HG03175 (cell line): Measurements from ENCODE around the gene RAP1A.
"Not testable (repeated sequence)": the region's sequence is repeated elsewhere in the genome, so short reads cannot be mapped to it uniquely, and the experiment has no call there.

Source experiments
- ATAC-seq: cut with Tn5 transposase; IDR thresholded peaks from one replicate; pipeline ENCODE4 v1.9.1; 2021; ENCODE audit warnings: mild to moderate bottlenecking, moderate library complexity; ENCODE audit not compliant: unreplicated experiment

RAP1A gene

DNA sequence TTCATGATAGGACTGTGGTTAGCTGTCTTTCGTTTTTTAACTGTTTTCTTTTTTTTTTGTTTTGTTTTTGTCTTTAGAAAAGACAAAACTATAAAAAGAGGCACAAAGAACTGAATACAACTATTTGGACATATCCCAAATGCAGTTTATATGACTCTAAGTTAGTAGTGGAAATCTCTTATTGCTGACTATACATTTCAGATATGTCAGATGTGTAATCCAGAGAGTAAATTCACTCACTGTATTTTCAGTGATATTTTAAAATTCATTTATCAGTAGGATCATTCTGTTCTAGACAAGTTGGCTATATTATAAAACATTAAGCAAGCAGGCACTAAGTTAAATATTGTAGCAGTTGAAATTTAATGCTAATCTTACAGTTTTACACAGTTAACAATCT, 5.7 kb downstream of the RAP1A start:
- no peak for ATAC-seq

DNA sequence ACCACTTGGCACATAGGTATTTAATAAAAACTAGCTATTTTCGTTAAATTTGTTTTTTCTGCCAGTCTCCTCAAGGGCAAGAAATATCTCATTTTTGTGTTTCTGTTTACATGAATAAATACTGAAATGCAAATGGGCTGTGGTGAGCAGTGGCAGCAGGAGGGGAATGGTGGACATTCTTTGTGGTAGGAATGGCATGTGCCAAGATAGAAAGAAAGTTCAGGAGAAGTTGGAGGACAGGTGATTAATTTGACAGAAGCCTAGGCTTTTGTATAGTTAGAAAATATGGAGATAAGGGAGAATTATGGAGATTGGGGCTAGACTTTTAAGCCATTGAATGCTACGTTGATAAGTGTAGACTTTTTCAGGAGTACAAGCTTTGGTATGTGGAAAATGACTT, 8.6 kb downstream of the RAP1A start:
- ATAC-seq, result no peak

DNA sequence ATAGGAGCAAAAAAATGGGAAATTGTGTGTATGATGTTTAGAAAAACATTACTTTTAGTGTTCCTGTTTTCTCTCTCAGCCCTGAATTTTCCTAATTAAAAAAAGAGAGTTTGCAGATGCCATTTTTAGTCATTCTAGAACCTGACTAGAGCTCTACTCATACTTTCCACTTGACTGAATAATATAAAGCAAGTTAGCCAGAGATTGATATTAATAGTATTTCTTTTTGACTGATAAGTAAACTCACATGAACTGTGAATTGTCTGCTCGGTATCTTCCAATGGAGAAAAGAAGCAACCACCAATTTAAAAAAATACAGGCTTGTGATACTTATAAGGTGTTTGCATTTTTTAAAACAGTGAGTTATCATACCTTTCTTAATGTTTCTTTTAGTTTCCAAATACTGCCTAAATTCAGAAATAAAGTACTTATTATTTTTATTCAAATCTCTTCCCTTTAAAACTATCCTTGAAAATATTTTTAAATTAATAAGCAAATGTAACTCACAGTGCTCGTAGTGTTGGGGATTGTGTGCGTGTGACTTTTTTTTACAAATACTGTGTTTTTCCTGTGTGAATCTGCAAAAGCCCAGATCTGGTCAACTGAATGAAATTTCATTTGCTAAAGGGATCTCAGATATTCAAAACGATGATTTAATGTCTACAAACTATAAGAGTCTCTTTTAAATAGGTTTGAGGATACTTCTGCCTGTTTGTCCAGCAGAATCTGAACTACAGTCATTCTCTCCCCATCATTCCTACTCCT, 9.8 kb downstream of the RAP1A start:
- no peak for ATAC-seq

DNA sequence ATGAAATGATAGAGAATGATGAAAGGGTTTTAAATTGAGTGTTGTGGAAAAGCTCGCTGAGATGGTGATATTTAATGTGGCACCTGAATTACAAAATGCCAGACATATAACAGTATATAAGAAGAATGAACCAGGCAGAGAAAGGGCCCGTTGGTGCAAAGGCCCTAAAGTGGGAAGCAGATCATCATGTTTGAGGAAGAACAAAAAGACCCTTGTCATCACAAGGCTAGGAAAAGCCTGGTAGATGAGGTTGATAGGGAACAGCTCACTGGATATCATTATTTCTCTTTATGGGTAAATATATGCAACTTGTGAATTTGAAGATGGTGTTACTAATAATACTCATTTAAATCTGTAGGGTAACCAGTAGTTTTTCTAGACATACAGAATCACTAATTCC, 11.0 kb downstream of the RAP1A start:
- ATAC-seq, result no peak

DNA sequence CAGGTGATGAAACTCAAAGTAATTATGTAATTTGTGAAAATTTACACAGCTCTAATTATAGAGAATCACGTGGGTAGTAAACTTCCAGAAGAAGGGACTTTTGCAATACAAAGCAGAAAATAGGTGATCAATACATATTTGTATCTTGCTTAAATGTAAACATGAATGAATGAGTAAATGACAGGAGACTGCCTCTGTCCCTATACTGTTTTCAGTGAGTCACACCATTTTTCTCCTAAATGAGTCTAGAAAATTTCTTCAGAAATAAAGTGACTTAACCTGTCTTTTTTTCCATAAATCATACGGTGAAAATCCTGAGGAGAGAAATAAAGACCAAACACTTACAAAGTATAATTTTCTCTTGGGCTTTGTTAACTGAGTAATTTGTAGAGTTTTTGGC, 11.9 kb downstream of the RAP1A start:
- no peak for ATAC-seq

DNA sequence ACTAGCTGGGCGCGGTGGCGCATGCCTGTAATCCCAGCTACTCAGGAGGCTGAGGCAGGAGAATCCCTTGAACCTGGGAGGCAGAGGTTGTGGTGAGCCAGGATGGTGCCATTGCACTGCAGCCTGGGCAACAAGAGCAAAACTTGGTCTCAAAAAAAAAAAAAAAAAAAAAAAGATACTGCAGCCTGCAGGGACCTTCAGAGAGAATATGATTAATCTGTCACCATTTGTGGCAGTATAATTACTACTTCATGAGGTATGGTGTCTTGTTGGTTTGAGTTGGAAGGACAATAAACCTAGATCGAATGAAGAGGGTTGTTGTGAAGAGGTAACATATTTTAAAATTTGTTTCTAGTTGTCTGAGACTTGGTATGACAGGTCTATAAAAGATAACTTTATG, 13.2 kb downstream of the RAP1A start:
- not testable (repeated sequence) for ATAC-seq

DNA sequence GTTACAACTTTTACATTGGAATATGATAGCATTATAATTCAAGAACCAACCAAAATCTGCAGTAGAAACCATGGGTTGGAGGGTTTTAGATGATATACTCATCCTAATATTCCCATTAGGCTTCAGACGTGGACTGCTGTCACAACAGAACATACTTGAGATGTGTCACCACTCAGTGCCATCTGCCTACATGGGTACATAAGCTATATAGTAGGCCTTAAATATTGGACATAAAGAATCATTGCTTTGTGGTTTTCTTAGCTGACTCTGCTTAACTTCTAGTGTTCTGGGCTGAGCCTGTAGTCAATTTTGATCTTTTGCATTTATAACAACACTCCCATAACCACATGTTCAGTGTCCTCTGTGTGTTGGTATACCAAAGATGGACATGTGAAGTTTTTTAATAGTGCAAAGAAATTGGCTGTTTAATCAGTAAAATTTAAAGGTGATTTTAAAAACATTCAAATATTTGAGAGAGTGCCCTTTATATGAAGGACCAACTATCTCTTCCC, 14.2 kb downstream of the RAP1A start:
- no peak for ATAC-seq

DNA sequence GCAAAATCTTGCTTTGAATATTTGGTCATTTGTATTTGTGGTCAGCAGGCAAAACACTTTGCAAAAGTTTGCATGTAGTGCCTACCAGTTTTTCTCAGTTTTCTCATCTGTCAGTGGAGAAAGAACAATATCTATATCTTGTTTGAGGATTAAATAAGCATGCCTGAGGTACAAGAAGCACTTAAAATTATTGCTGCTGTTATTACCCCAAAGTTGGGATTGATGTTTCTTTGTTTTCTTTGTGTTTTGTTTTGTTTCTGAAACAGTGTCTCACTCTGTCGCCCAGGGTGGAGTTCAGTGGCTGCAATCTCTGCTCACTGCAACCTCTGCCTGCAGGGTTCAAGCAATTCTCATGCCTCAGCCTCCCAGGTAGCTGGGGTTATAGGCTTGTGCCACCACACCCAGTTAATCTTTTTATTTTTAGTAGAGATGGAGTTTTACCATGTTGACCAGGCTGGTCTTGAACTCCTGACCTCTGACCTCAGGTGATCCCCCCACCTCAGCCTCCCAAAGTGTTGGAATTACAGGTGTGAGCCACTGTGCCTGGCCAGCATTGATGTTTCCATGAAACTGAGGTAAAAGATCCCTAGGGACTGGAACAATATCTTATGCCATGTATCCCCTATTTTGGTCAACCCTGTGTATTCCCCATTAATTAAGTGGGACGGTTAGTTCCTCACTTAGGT, 15.9 kb downstream of the RAP1A start:
- ATAC-seq, result no peak

DNA sequence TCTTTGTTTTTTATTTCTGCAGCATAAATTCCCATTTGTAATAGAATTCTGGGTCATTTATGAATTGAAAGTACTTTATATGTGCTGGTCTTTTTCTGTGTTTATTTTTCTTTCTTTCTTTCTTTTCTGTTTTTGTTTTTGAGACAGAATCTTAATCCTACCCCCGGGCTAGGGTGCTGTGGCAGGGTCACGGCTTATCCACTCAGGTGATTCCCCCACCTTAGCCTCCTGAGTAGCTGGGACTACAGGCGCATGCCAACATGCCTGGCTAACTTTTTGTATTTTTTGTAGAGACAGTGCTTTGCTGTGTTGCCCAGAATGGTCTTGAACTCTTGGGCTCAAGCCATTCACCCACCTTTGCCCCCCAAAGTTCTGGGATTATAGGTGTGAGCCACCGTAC, 18.7 kb downstream of the RAP1A start:
- ATAC-seq, result no peak

DNA sequence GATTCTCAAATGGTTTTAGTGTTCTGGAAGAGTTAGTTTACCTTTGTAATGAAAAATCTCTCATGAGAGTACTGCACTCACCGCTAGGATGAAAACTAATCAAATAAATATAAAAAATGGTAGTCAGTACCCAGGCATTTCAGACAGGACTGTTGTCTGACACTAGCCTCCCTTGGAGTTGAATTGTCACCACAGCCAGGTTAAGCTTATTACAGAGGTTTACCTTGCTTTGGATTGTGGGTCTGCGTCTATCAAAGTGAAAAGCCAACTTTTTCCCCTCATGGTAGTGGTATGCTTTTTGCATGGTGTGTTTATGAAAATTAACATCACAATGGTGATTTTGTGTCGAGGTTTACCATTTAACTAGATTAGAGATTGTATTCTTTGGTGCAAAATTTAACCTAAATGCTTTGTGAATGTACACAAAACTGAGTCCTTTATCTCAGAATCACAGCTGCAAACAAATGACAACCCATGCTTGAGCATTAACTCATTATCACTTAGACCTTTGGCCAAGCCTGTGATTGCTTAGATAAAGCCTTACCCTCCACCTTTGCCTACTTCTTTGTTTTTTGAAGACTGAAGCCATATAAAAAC, 20.1 kb downstream of the RAP1A start:
- no peak for ATAC-seq

DNA sequence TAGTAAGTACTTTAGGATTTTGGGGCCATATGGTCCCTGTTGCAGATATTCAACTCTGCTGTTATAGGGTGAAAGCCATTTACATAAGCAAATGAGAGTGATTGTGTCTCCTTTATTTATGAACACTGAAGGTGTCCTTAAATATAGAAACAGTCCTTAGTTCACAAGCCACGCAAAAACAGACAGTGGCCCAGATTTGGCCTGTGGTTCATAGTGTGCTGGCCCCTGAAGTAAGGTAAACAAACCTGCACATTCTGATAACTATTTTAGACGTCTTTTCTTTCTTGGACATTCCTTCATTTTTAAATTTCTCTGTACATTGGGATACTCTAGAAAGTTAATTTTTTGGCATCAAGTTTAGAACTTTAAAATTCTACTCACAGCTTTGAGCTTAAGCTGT, 23.5 kb downstream of the RAP1A start:
- no peak for ATAC-seq

DNA sequence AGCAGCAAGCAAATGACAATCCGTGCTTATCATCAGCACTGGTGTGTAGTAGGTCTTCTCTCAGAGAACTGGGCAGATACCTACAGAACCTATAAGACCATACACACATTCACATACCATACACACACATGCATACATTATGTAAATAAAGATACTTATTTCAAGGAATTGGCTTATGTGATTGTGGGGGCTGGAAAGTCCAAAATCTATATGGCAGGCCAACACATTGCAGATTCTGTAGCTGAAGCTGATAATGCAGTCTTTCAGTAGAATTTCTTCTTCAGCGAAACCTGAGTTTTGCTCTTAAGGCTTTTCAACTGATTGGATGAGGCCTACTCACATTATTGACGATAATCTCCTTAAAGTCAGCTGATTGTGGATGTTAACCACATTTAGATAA, 24.1 kb downstream of the RAP1A start:
- no peak for ATAC-seq

DNA sequence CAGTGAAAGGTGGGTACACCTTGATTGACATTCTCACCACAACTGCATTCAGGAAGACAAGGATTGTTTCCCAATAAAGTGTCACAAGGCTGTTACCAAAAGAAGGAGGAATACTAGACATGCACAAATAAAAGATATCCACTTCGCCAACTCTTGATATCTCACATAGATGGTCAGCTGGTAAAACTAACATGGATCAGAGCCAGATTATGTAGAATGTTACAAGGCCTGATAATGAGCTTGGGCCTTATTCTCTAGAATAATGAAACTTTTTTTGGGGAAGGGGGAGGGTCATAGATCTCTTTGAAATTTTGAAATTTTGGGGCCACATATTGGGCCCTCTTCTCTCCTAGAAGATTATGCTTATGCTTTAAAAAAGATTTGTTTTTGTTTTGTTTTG, 24.9 kb downstream of the RAP1A start:
- ATAC-seq, result no peak

DNA sequence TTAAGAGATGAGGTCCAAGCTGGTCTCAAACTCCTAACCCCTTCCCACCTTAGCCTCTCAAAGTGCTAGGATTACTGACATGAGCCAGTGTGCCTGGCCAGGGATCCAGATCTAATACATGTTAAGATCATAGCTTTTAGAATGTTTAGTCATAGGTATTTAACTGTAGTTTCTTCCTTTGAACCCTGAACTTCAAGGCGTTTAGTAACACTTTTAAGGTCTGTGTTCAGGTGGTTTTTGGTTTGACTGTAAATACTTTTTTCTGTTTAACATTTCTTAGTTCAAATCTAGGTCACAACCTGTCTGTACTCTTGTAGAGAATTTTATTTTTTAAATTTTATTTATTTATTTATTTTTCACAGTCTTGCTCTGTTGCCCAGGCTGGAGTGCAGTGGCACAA, 28.1 kb downstream of the RAP1A start:
- no peak for ATAC-seq

DNA sequence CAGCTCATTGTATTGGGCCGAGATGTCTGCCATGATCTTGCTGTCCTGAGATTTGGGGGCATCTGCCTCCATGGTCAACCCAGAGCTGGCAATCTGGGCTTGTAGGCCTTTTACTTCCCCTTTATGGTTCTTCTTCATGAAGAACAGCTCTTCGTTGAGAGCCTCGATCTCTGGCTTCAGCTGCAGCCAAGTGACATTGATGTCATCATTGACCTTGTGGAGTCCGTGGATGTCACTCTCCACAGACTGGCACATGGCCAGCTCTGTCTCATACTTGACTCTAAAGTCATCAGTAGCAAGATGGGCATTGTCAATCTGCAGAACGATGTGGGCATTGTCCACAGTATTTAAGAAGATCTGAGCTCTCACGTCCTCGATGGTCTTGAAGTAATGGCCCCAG, 29.2 kb downstream of the RAP1A start:
- no peak for ATAC-seq

DNA sequence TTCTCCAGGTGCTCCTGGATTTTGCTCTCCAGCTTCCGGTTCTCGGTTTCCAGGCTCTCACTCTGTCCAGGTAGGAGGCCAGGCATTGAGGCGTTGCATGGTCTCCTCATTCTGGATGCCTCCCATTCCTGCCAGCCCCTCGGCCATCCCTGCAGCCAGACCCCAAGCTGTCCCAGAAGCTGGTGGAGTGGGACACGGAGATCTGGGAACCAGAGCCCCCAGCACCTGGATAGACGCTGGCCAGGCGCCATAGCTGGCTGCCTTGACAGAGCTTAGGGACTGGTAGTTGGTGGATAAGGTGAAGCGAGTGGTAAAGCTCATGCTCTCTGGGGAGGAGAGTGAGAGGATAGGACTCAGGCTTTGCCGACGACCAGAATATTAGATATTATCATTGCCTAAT, 29.6 kb downstream of the RAP1A start:
- ATAC-seq, result no peak

DNA sequence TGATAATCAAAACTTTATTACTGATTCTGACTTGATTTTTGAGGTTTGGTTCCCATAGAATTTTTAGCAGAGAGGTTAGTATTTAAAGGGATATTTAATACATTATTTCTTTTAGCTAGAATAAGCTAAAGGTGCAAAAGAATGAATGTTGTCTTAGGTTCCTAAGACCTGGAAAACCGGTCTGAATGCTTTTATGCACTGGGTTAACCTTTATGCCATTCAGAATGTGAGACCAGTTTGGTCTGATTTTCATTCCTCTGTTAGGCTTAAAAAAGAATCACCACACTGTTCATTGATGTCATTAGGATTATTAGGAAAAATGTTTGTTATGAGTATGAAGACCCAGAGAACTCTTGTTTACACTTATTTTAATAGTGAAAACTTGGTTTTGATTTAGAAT, 30.1 kb downstream of the RAP1A start:
- no peak for ATAC-seq

DNA sequence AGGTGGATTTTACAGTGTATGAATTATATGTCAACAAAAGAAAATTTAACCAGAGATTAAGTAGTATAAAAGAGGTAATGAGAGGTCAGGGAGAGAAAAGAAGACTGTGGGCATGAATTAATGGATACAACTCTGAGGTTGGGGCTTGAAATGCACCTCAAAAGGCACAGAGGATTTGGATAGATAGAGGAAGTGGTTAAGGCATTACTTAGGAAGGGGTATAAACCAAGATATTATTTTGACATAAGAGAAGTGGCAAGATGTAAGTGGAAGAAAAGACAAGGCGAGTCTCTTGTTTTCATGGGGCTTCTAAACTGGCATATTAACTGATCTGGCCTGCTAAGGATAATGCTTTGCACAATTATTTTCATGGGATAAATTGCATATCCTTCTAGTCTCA, 34.1 kb downstream of the RAP1A start:
- ATAC-seq, result no peak

DNA sequence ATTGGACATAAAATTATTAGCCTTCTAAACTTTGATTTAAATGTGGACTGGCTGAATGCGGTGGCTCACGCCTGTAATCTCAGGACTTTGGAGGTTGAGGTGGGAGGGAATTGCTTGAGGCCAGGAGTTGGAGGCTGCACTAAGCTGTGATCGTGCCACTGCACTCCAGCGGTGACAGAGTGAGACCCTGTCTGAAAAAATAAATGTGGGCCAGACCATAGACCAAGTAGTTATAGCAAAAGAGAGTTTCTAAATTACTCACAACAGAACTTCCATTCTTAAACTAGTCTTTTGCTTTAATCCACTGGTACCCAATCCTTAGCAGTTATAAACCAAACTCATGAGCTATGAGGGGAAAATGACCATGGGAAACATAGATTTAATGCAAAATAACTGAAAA, 35.2 kb downstream of the RAP1A start:
- ATAC-seq, result peak; percentile 58

DNA sequence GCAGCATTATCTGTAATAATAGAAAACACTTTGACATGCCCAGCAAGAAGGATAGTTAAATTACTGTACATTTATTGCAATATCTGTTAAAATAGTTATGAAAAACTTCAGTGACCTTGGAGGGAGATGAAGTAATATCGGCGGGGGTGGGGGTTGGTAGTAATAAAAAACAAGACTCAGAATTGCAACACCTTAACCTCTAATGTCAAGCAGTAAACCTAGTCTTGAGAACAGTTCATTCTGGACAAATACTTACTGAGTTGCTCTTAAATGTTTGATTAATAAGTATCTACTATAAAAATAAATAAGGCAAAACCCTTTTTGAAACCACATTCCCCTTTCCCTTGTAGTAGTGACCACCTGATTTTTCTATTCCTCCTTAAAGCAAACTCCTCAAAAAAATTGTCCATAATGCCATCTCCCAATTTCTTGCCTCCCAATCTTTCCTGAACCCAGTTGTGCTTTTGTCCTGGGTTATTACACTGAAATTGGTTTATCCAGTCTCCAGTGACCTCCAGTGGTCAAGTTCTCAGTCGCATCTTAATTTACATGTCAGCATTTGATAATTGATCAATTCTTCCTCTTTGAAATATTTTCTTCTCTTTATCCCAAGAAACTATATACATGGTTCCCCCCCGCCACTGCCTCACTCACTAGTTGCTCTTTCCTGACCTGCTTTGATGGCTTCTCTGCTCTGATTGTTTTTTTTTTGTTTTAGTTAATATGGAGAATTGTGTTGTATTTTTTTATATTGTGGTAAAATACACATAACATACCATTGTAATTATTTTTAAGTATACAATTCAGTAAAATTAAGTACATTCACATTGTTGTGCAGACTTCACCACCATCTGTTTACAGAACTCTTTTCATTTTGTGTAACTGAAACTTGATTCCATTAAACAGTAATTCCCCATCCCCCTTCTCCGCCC, 36.8 kb downstream of the RAP1A start:
- ATAC-seq, result no peak

DNA sequence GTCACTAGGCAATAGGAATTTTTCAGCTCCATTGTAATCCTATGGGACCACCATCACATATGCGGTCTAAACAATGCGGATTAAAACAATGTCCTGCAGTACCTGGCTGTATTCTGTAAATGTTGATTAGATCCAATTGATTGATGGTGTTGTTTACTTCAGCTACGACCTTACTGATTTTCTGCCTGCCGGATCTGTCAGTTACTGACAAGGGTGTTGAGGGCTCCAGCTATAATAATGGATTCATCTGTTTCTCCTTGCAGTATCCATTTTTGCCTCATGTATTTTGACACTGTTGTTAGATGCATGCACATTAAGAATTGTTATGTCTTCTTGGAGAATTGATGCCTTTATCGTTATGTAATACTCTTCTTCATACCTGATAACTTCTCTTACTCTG, 39.0 kb downstream of the RAP1A start:
- ATAC-seq, result no peak
